Glutamatergic neuron (in vitro differentiated cells): ENCODE data around the gene GLYATL3. TPM values are rescaled to one million over a fixed set of nuclear protein-coding genes. Genes with fewer than 3 reads are reported as not detected.

Source experiments
- DNase-seq: peaks from one replicate; pipeline ENCODE4 v3.0.0; 2022
- H3K27ac Mint-ChIP-seq: one replicate; pipeline ENCODE4 v1.8.0; 2020; ENCODE audit warnings: mild to moderate bottlenecking, mixed read lengths, inconsistent platforms; ENCODE audit not compliant: unreplicated experiment
- H3K27me3 Mint-ChIP-seq: one replicate; pipeline ENCODE4 v1.8.0; 2020; ENCODE audit warnings: mild to moderate bottlenecking, moderate library complexity, mixed read lengths, inconsistent platforms; ENCODE audit not compliant: unreplicated experiment
- H3K36me3 Mint-ChIP-seq: one replicate; pipeline ENCODE4 v1.8.0; 2020; ENCODE audit warnings: mild to moderate bottlenecking, mixed read lengths, inconsistent platforms; ENCODE audit not compliant: unreplicated experiment
- H3K4me1 Mint-ChIP-seq: one replicate; pipeline ENCODE4 v1.8.0; 2020; ENCODE audit warnings: mild to moderate bottlenecking, low read depth, mixed read lengths, inconsistent platforms; ENCODE audit not compliant: unreplicated experiment
- H3K4me3 Mint-ChIP-seq: one replicate; pipeline ENCODE4 v1.8.0; 2020; ENCODE audit warnings: mild to moderate bottlenecking, mixed read lengths, inconsistent platforms; ENCODE audit not compliant: unreplicated experiment
- H3K9me3 Mint-ChIP-seq: one replicate; pipeline ENCODE4 v1.8.0; 2020; ENCODE audit warnings: mild to moderate bottlenecking, moderate library complexity, mixed read lengths, inconsistent platforms; ENCODE audit not compliant: unreplicated experiment
- total RNA-seq: library from RNA; stranded (reverse); fragmentation: NEBNext Ultra II Directional; extraction: Animal tissue kit (Norgen Biotek cat#: 25700); gene quantifications from one replicate; pipeline ENCODE4 v1.2.1, GENCODE V29; 2021; ENCODE audit not compliant: unreplicated experiment
- TF ChIP-seq, protein P1 (sequence below): fragments of 200-600 bp; sonication (generic); IDR thresholded peaks from one replicate; pipeline ENCODE4 v1.5.0; 2021; ENCODE audit not compliant: partially characterized antibody, unreplicated experiment

Gene GLYATL3
- total RNA-seq, 1 donor from 2014 or later = not detected

DNA sequence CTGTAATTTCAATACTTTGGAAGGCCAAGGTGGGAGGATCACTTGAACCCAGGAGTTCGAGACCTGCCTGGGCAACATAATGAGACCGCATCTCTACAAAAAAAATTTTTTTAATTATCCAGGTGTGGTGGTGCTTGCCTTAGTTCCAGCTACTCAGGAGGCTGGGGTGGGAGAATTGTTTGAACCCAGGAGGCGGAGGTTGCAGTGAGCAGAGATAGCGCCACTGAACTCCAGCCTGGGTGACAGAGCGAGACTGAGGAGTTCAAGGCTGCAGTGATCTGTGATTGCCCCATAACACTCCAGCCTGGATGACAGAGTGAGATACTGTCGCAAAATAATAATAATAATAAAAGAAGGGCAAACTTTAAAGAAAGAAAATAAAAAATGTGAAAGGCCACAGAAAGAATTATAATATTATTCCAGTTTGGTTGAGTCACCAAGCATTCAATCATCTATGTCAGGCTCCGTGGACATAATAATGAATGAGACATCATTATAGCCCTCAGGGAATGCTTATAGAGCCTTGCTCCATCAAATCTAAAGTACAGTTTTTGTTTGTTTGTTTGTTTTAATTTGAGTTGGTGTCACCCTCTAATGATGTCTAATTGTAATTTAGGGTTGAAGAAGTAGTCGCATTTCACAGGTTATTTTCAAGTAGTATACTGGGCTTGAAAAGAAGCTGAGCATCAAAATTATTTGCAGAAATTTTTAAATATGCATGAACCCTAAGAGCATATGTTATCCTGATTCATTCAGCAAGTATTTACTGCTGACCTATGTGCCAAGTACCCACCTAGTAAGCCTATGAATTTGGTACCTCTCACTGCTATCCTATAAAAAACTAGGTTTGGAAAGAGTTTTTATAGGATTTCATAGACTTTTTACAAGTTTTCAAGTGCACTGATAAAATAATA is 15.1 kb downstream of the GLYATL3 start:
- Mint-ChIP-seq H3K4me3 (no peak overlapping the region), H3K27me3 (peaks cover 2% of the 10 kb centered on the region), H3K9me3 (no peaks in the 10 kb centered on the region), H3K36me3 (no peaks in the 10 kb centered on the region), H3K27ac (no peak overlapping the region), H3K4me1 (no peaks in the 10 kb centered on the region)
- TF ChIP-seq, protein P1, sequence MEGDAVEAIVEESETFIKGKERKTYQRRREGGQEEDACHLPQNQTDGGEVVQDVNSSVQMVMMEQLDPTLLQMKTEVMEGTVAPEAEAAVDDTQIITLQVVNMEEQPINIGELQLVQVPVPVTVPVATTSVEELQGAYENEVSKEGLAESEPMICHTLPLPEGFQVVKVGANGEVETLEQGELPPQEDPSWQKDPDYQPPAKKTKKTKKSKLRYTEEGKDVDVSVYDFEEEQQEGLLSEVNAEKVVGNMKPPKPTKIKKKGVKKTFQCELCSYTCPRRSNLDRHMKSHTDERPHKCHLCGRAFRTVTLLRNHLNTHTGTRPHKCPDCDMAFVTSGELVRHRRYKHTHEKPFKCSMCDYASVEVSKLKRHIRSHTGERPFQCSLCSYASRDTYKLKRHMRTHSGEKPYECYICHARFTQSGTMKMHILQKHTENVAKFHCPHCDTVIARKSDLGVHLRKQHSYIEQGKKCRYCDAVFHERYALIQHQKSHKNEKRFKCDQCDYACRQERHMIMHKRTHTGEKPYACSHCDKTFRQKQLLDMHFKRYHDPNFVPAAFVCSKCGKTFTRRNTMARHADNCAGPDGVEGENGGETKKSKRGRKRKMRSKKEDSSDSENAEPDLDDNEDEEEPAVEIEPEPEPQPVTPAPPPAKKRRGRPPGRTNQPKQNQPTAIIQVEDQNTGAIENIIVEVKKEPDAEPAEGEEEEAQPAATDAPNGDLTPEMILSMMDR = no peak
- no peak for DNase-seq

DNA sequence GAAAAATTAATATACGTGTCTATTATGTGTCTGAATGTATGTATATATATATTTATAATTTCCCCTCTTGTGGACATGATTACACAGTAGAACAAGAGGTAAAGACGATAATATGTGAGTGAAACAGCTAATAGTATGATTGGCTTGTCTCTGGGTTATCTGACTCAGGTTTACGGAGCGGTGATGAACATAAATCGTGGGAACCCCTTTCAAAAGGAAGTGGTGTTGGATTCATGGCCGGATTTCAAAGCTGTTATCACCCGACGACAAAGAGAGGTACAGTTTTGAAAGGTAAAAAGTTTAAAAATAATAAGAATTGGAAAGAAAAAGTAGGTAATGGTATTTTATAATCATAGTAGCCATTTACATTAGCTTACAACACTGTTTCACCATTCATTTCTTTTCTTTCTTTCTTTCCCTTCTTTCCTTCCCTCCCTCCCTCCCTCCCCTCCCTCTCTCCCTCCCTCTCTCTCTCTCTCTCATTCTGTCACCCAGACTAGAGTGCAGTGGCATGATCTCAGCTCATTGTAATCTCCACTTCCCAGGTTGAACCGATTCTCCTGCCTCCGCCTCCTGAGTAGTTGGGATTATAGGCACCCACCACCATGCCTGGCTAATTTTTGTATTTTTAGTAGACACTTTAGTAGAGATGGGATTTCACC is 15.9 kb downstream of the GLYATL3 start:
- TF ChIP-seq, protein P1 = no peak
- Mint-ChIP-seq H3K9me3 (no peaks in the 10 kb centered on the region), H3K27ac (no peak overlapping the region), H3K4me3 (no peak overlapping the region), H3K4me1 (no peaks in the 10 kb centered on the region), H3K36me3 (no peaks in the 10 kb centered on the region), H3K27me3 (peaks cover 4% of the 10 kb centered on the region)
- DNase-seq = no peak

DNA sequence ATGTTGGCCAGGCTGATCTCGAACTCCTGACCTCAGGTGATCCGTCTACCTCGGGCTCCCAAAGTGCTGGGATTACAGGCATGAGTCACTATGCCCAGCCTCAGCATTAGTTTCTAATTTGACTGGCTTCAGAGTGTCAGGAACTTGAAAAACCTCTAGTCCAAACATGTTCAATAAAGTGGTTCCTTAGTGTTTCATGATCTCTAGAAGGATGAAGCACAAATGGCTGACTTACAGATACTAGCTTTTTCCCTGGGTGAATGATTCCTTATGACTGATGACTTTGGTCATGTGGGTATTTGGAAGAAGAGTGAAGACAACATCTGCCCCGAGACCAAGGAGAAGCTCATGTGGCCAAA is 16.4 kb downstream of the GLYATL3 start:
- H3K27me3 Mint-ChIP-seq = peaks cover 4% of the 10 kb centered on the region
- no peak overlapping the region for H3K4me3 Mint-ChIP-seq
- H3K4me1 Mint-ChIP-seq = no peaks in the 10 kb centered on the region
- H3K36me3 Mint-ChIP-seq = no peaks in the 10 kb centered on the region
- TF ChIP-seq, protein P1 = no peak
- H3K27ac Mint-ChIP-seq = no peak overlapping the region
- DNase-seq = no peak
- H3K9me3 Mint-ChIP-seq = no peaks in the 10 kb centered on the region

DNA sequence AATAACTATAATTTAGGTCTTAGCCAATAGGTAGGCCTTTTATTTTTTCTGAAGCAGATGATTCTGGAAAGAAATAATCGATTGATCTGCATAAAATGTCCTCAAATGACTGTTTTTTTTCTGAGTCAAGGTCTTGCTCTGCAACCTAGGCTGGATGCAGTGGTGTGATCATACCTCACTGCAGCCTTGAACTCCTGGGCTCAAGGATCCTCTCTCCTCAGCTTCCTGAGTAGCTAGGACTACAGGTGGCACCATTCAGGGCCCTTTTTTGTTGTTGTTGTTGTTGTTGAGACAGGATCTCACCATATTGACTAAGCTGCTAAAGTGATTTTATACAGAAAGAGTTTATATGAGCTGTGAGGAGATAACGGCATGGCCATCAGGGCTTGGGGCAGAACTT is 18.2 kb downstream of the GLYATL3 start:
- DNase-seq = no peak

More for the DNA sequence above, 18.2 kb downstream of the GLYATL3 start:
- Mint-ChIP-seq H3K4me3 (no peak overlapping the region), H3K27ac (no peak overlapping the region), H3K4me1 (no peaks in the 10 kb centered on the region), H3K27me3 (peaks cover 4% of the 10 kb centered on the region), H3K9me3 (no peaks in the 10 kb centered on the region), H3K36me3 (no peaks in the 10 kb centered on the region)
- TF ChIP-seq, protein P1 = no peak
